Sigmoid colon (tissue), 7 donors: ENCODE data around the gene REPS2. TPM values are rescaled to one million over a fixed set of nuclear protein-coding genes. Genes with fewer than 3 reads are reported as not detected.

ENCODE experiments used
- DNase-seq: peaks from one replicate; pipeline ENCODE4 v3.0.0-alpha.2; 2019
- H3K27ac ChIP-seq, 4 donors: fragments of 200-600 bp; sonication (generic); one replicate each; pipeline ENCODE4 v1.5.1; 2016 to 2019; ENCODE audit warnings: mild to moderate bottlenecking in 1 of 4
- H3K27me3 ChIP-seq, 3 donors: fragments of 200-600 bp; sonication (generic); one replicate each; pipeline ENCODE4 v1.5.1; 2019; ENCODE audit warnings: mild to moderate bottlenecking in 1 of 3
- H3K36me3 ChIP-seq, 4 donors: fragments of 200-600 bp; sonication (generic); one replicate each; pipeline ENCODE4 v1.5.1; 2016 to 2019
- H3K4me1 ChIP-seq, 4 donors: fragments of 200-600 bp; sonication (generic); one replicate each; pipeline ENCODE4 v1.5.1; 2017 to 2019
- H3K4me3 ChIP-seq, 4 donors: fragments of 200-600 bp; sonication (generic); one replicate each; pipeline ENCODE4 v1.5.1; 2017 to 2019; ENCODE audit warnings: mild to moderate bottlenecking in 2 of 4, moderate library complexity in 1 of 4
- H3K9me3 ChIP-seq, 4 donors: fragments of 200-600 bp in 3 of 4; sonication (generic) in 3 of 4; one replicate each; pipeline versions ENCODE4 v1.5.1 to v1.6.1; 2013 to 2019
- CTCF ChIP-seq, 4 experiments: fragments of 450-650 bp in 3 of 4; fragments of 200-600 bp in 1 of 4; IDR thresholded peaks; one replicate each; pipeline ENCODE4 v1.5.1; 2016 to 2019; ENCODE audit warnings: antibody characterized with exemption in 4 of 4, mild to moderate bottlenecking in 3 of 4, moderate library complexity in 2 of 4
- EP300 ChIP-seq, 4 donors: sonication (generic); formaldehyde crosslinking; IDR thresholded peaks; one replicate each; pipeline ENCODE4 v1.6.1; 2017; ENCODE audit warnings: antibody characterized with exemption in 4 of 4
- POLR2A ChIP-seq, 2 donors: fragments of 450-650 bp; IDR thresholded peaks; one replicate each; pipeline ENCODE4 v1.6.1; 2016; ENCODE audit warnings: antibody characterized with exemption in 2 of 2, mild to moderate bottlenecking in 2 of 2, moderate library complexity in 2 of 2
- POLR2AphosphoS5 ChIP-seq, 4 donors: sonication (generic); formaldehyde crosslinking; IDR thresholded peaks; one replicate each; pipeline ENCODE4 v1.6.1; 2017; ENCODE audit warnings: antibody characterized with exemption in 4 of 4
- WGBS, 2 donors: extraction: QIAGEN DNeasy Blood & Tissue Kit; methylation state at CpG; one replicate each; pipeline ENCODE4 v1.1.7; 2013; 5-methylcytosine and 5-hydroxymethylcytosine counted together
- intact Hi-C: fragments of 100-400 bp; cut with DNase I; formaldehyde crosslinking; loops from one replicate; pipeline ENCODE4 v1.15.1; 2023
- polyA plus RNA-seq, 3 donors: library from polyadenylated mRNA; stranded (reverse); fragments of 200-250 nt; gene quantifications; one replicate each; pipeline ENCODE4 v1.2.3, GENCODE V29; 2013
- total RNA-seq, 4 donors: library from RNA; depleted of rRNA; stranded (reverse); fragments of >200 nt; gene quantifications; one replicate each; pipeline ENCODE4 v1.1.0, GENCODE V29; 2016
- donor health status: healthy with polysubstance abuse.
- donor health status: Bipolar disorder and iron deficiency.
- donor health status: healthy.

Gene REPS2
- total and polyA plus RNA-seq, 7 donors: 2.4 to 10.9 (median 6.1) TPM

- peak; percentile 75 for DNase-seq
- no peak overlapping the region for H3K27ac ChIP-seq
- H3K9me3 ChIP-seq: no peaks in the 10 kb centered on the region
- no peaks in the 10 kb centered on the region for H3K27me3 ChIP-seq
- intact Hi-C loops: loop anchor here (2.0 kb wide), 2 partner anchors 100 to 164 kb away; partner anchors contain the start of gene REPS2
- TF ChIP-seq POLR2A (IDR thresholded peaks at IDR 0.05) (no peak), CTCF (IDR thresholded peaks at IDR 0.05) (peak; percentile 56 to 72 (median 61)), EP300 (IDR thresholded peaks at IDR 0.05) (no peak), POLR2AphosphoS5 (IDR thresholded peaks at IDR 0.05) (no peak)
- peaks cover 0 to 5% (median 0%) of the 10 kb centered on the region in 4 donors for H3K4me1 ChIP-seq
- WGBS, 2 donors: 16 to 22% methylated on average over 5 of the region's 5 CpGs
- no peaks in the 10 kb centered on the region for H3K36me3 ChIP-seq
- no peak overlapping the region for H3K4me3 ChIP-seq
Observed at GRCh38 chrX:17046478-17047097, 100.1 kb downstream of the REPS2 start.

DNA sequence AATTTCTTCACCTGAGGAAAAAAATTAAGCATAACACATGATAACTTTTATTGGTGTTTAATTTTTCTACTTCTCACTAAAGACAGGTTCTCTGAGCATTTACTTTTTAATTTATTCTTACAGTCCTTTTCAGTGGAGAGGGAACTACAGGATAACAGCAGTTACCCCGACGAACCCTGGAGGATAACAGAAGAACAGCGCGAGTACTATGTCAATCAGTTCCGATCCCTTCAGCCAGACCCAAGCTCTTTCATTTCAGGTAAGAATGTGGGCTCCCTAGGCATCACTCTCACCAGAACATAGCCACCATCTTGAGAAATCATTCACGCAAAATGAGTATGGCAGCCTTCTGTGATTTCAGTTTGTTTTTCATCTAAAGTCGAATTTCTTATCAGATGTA is 100.8 kb downstream of the REPS2 start:
- TF ChIP-seq POLR2A (IDR thresholded peaks at IDR 0.05) (no peak), POLR2AphosphoS5 (IDR thresholded peaks at IDR 0.05) (no peak), CTCF (IDR thresholded peaks at IDR 0.05) (no peak), EP300 (IDR thresholded peaks at IDR 0.05) (no peak)
- H3K36me3 ChIP-seq: no peaks in the 10 kb centered on the region
- intact Hi-C loops: loop anchor here (2.0 kb wide), 2 partner anchors 100 to 164 kb away; partner anchors contain the start of gene REPS2
- no peak overlapping the region for H3K4me3 ChIP-seq
- H3K4me1 ChIP-seq: peaks cover 0 to 5% (median 0%) of the 10 kb centered on the region in 4 donors
- no peak for DNase-seq
- no peak overlapping the region for H3K27ac ChIP-seq
- no peaks in the 10 kb centered on the region for H3K27me3 ChIP-seq
- 87 to 91% methylated on average over 7 of the region's 7 CpGs for WGBS, 2 donors
- no peaks in the 10 kb centered on the region for H3K9me3 ChIP-seq

DNA sequence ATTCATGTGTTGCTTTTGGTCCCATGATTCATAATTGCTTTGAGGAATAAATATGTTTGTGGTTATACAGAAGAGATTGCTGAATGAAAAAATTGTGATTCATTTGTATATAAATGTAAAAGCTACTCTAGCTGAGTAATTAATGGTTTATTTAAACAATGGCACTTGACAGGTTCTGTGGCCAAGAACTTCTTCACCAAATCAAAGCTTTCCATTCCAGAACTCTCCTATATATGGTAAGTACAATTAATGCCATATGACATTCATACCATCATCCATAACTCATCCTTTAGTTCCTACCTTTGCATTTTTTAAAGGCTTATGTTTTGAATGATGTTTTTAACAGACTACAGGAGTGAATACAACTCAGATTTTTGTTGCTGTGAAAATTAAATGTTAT is 105.8 kb downstream of the REPS2 start:
- H3K27ac ChIP-seq: no peak overlapping the region
- H3K36me3 ChIP-seq: no peaks in the 10 kb centered on the region
- H3K9me3 ChIP-seq: no peaks in the 10 kb centered on the region
- no peak overlapping the region for H3K4me3 ChIP-seq
- no peak for DNase-seq
- H3K4me1 ChIP-seq: no peaks in the 10 kb centered on the region
- no peak for TF ChIP-seq CTCF (IDR thresholded peaks at IDR 0.05)
- no peak for TF ChIP-seq POLR2AphosphoS5 (IDR thresholded peaks at IDR 0.05)
- no peaks in the 10 kb centered on the region for H3K27me3 ChIP-seq
- intact Hi-C loops: no loop called here

DNA sequence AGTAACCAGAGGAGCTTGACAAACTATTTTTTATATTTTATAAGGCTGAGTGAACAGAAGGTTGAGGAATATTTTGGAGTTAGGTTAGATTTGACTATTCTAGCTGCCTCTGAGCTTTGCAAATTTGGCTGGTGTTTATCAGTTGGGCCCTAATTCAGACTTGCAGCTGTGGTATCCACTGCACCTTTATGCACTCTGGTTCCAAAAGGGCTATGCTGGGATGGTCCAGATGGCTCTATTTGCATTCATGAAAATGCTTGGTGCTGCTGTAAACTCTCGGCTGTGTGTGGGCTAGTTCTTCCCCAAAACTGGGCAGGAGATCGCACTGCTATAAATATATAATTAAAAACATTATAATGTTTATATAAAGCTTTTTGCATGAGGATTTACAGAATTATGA is 106.3 kb downstream of the REPS2 start:
- 81 to 87% methylated on average over 2 of the region's 2 CpGs for WGBS, 2 donors
- H3K27ac ChIP-seq: no peak overlapping the region

More for the DNA sequence above, 106.3 kb downstream of the REPS2 start:
- Histone ChIP-seq H3K27me3 (no peaks in the 10 kb centered on the region), H3K9me3 (no peaks in the 10 kb centered on the region), H3K4me3 (no peak overlapping the region), H3K4me1 (no peaks in the 10 kb centered on the region), H3K36me3 (no peaks in the 10 kb centered on the region)
- DNase-seq: no peak
- intact Hi-C loops: no loop called here
- no peak for TF ChIP-seq POLR2AphosphoS5 (IDR thresholded peaks at IDR 0.05)
- TF ChIP-seq CTCF (IDR thresholded peaks at IDR 0.05): no peak
- no peak for TF ChIP-seq POLR2A (IDR thresholded peaks at IDR 0.05)
- no peak for TF ChIP-seq EP300 (IDR thresholded peaks at IDR 0.05)
